Measurements from ENCODE around the gene SPEM3. TPM values are rescaled to one million over a fixed set of nuclear protein-coding genes. Genes with fewer than 3 reads are reported as not detected.
A peak's percentile ranks its signal among the peaks of the same experiment; 100 is the strongest.

The SPEM3 gene
- total and polyA plus RNA-seq, 2 of the 13 experiments (the other 11 are each of a cell fraction or from before 2014, with no cell fraction given), result not detected

DNA sequence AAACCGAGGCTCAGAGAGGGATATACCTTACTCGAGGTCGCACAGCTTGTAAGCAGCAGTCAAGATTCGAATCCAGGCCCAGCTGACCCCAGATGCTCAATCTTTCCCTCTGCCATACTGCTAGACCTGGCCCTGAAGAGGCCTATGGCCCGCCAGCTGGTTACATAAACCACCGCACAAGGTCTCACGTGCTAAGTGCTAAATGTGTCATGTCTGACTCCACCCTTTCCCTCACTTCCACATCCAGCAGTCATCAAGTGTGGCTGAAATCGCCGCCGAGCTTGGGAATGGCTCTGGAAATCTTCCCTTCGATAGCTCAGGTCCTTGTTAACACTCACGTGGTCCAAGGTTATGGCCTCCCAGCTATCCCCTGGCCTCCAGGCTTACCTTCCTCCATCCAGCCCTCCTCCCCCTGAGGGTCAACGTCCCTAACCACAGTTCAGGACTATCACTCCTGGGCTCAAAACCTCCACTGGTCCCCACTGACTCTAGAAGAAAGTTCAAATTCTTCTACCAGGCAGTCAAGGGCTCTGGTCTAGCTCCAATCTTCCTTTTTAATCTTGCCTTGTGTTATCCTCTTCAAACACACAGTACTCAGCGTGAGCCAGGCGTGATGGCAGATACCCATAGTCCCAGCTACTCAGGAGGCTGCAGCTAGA, 47.2 kb downstream of the SPEM3 start (continued):
- peak; percentile 30; the same call in 1 of the 2 replicates for TF ChIP-seq ZFY (CRISPR knock-in tag; IDR thresholded peaks at IDR 0.05)
- no peak for TF ChIP-seq GTF2F1 (IDR thresholded peaks at IDR 0.05; ENCODE audit: low read length)
- no peak for TF ChIP-seq HHEX (CRISPR knock-in tag; IDR thresholded peaks at IDR 0.05)
- peak; percentile 88 for TF ChIP-seq ZNF768 (CRISPR knock-in tag; IDR thresholded peaks at IDR 0.05)
- no peak for TF ChIP-seq POLR2AphosphoS5 (IDR thresholded peaks at IDR 0.05; ENCODE audit: low read depth, low read length)
- no peak for TF ChIP-seq NFKBIZ (CRISPR knock-in tag; IDR thresholded peaks at IDR 0.05)
- no peak for TF ChIP-seq HIVEP1 (CRISPR knock-in tag; IDR thresholded peaks at IDR 0.05)
- TF ChIP-seq, protein P1, sequence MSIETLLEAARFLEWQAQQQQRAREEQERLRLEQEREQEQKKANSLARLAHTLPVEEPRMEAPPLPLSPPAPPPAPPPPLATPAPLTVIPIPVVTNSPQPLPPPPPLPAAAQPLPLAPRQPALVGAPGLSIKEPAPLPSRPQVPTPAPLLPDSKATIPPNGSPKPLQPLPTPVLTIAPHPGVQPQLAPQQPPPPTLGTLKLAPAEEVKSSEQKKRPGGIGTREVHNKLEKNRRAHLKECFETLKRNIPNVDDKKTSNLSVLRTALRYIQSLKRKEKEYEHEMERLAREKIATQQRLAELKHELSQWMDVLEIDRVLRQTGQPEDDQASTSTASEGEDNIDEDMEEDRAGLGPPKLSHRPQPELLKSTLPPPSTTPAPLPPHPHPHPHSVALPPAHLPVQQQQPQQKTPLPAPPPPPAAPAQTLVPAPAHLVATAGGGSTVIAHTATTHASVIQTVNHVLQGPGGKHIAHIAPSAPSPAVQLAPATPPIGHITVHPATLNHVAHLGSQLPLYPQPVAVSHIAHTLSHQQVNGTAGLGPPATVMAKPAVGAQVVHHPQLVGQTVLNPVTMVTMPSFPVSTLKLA (IDR thresholded peaks at IDR 0.05), result no peak
- TF ChIP-seq, protein P2, sequence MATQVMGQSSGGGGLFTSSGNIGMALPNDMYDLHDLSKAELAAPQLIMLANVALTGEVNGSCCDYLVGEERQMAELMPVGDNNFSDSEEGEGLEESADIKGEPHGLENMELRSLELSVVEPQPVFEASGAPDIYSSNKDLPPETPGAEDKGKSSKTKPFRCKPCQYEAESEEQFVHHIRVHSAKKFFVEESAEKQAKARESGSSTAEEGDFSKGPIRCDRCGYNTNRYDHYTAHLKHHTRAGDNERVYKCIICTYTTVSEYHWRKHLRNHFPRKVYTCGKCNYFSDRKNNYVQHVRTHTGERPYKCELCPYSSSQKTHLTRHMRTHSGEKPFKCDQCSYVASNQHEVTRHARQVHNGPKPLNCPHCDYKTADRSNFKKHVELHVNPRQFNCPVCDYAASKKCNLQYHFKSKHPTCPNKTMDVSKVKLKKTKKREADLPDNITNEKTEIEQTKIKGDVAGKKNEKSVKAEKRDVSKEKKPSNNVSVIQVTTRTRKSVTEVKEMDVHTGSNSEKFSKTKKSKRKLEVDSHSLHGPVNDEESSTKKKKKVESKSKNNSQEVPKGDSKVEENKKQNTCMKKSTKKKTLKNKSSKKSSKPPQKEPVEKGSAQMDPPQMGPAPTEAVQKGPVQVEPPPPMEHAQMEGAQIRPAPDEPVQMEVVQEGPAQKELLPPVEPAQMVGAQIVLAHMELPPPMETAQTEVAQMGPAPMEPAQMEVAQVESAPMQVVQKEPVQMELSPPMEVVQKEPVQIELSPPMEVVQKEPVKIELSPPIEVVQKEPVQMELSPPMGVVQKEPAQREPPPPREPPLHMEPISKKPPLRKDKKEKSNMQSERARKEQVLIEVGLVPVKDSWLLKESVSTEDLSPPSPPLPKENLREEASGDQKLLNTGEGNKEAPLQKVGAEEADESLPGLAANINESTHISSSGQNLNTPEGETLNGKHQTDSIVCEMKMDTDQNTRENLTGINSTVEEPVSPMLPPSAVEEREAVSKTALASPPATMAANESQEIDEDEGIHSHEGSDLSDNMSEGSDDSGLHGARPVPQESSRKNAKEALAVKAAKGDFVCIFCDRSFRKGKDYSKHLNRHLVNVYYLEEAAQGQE (IDR thresholded peaks at IDR 0.05; ENCODE audit: borderline replicate concordance in 1 of 2, low read depth in 1 of 2, low read length in 2 of 2), result no peak
- TF ChIP-seq IKZF1 (IDR thresholded peaks at IDR 0.05), result no peak
- TF ChIP-seq MED8 (CRISPR knock-in tag; IDR thresholded peaks at IDR 0.05; ENCODE audit: insufficient replicate concordance), result no peak
- no peak for TF ChIP-seq NAIF1 (CRISPR knock-in tag; IDR thresholded peaks at IDR 0.05; ENCODE audit: borderline replicate concordance)
- TF ChIP-seq PHF8 (CRISPR knock-in tag; IDR thresholded peaks at IDR 0.05), result no peak
- TF ChIP-seq, protein P3, sequence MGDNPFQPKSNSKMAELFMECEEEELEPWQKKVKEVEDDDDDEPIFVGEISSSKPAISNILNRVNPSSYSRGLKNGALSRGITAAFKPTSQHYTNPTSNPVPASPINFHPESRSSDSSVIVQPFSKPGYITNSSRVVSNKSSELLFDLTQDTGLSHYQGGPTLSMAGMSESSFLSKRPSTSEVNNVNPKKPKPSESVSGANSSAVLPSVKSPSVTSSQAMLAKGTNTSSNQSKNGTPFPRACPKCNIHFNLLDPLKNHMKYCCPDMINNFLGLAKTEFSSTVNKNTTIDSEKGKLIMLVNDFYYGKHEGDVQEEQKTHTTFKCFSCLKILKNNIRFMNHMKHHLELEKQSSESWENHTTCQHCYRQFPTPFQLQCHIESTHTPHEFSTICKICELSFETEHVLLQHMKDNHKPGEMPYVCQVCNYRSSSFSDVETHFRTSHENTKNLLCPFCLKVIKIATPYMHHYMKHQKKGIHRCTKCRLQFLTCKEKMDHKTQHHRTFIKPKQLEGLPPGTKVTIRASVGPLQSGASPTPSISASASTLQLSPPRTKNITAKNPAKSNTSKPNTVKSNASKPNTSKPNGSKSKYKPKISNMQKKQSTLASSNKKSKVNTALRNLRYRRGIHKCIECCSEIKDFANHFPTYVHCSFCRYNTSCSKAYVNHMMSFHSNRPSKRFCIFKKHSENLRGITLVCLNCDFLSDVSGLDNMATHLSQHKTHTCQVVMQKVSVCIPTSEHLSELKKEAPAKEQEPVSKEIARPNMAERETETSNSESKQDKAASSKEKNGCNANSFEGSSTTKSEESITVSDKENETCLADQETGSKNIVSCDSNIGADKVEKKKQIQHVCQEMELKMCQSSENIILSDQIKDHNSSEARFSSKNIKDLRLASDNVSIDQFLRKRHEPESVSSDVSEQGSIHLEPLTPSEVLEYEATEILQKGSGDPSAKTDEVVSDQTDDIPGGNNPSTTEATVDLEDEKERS (CRISPR knock-in tag; IDR thresholded peaks at IDR 0.05), result no peak
- peak; percentile 31; the same call in 1 of the 2 replicates for TF ChIP-seq ZFX (CRISPR knock-in tag; IDR thresholded peaks at IDR 0.05; ENCODE audit: low read depth)
- TF ChIP-seq ZNF788 (CRISPR knock-in tag; IDR thresholded peaks at IDR 0.05; ENCODE audit: borderline replicate concordance), result 0 out of 2 replicates have a peak, but pooled peaks have one; percentile 49
- TF ChIP-seq, protein P4, sequence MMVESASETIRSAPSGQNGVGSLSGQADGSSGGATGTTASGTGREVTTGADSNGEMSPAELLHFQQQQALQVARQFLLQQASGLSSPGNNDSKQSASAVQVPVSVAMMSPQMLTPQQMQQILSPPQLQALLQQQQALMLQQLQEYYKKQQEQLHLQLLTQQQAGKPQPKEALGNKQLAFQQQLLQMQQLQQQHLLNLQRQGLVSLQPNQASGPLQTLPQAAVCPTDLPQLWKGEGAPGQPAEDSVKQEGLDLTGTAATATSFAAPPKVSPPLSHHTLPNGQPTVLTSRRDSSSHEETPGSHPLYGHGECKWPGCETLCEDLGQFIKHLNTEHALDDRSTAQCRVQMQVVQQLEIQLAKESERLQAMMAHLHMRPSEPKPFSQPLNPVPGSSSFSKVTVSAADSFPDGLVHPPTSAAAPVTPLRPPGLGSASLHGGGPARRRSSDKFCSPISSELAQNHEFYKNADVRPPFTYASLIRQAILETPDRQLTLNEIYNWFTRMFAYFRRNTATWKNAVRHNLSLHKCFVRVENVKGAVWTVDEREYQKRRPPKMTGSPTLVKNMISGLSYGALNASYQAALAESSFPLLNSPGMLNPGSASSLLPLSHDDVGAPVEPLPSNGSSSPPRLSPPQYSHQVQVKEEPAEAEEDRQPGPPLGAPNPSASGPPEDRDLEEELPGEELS (CRISPR knock-in tag; IDR thresholded peaks at IDR 0.05), result no peak
- no peak for TF ChIP-seq MTF2 (CRISPR knock-in tag; IDR thresholded peaks at IDR 0.05; ENCODE audit: borderline replicate concordance)
- no peak for TF ChIP-seq ELF4 (CRISPR knock-in tag; IDR thresholded peaks at IDR 0.05; ENCODE audit: borderline replicate concordance)
- TF ChIP-seq, protein P5, sequence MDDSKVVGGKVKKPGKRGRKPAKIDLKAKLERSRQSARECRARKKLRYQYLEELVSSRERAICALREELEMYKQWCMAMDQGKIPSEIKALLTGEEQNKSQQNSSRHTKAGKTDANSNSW (CRISPR knock-in tag; IDR thresholded peaks at IDR 0.05; ENCODE audit: borderline replicate concordance), result no peak

All from HepG2 (cell line).